Airway epithelial cell (primary cell): ENCODE results near the gene PPTC7. TPM values are rescaled to one million over a fixed set of nuclear protein-coding genes. Genes with fewer than 3 reads are reported as not detected.

Experiments
- total RNA-seq: library from RNA; depleted of rRNA; stranded (reverse); fragments of >200 nt; gene quantifications from 2 replicates; pipeline ENCODE4 v1.2.3, GENCODE V29; 2015

PPTC7 gene
- total RNA-seq: 7.1 and 9.6 TPM in 2 replicates

DNA sequence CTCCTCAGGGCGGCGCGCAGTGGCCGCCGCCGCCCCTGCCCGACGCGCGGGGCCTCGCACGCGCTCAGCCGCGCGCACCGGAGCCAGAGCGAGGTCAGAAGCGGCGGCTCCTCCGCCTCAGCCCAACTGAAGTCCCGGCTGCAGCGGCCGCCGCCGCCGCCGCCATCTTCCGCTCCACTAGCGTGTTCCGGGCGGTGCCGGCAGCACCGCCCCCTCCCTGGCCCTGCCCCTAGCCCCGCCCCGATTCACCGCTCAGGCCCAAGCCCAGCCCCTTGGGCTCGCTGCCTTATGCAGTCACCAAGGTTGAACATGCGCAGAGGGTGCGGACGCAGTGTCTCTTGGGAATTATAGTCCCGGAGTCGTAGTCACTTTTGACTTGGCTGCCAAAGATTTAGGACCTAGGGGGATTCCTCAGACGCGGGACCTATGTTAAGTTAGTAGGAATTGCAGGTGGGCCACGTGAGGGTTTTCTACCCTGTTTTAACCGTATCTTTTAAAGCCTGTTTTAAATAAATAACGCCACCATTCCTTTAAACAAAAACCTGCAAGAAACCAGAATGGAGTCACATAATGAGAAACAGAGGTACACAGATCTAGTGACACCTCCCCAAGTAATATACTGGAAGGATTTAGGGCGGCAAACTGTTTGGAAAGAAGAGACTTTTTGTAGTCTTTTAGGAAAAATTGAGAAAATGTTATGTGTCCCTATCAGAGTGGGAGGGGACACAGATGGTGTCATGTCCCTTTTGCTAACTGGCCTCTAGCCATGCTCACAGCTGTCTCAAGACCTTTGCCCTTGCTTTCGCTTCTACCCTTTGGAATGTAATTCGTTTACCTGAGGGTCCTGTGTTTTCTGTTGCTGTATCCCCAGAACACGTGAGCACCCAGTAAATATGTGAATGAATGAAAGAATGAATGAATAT, at the start of gene PPTC7:
Gene PPTC7 (minus strand): TSS at position 182 of the 923 bp plus-strand sequence. CDS start 287 bp downstream, outside the sequence.

GRCh38 chr12:110613771-110614684, 30.9 kb upstream of the PPTC7 start, which contains the start of gene TCTN1:
Gene TCTN1, plus strand, starts transcription at chr12:110614129. Its CDS starts 54 bp downstream, at chr12:110614183.

DNA sequence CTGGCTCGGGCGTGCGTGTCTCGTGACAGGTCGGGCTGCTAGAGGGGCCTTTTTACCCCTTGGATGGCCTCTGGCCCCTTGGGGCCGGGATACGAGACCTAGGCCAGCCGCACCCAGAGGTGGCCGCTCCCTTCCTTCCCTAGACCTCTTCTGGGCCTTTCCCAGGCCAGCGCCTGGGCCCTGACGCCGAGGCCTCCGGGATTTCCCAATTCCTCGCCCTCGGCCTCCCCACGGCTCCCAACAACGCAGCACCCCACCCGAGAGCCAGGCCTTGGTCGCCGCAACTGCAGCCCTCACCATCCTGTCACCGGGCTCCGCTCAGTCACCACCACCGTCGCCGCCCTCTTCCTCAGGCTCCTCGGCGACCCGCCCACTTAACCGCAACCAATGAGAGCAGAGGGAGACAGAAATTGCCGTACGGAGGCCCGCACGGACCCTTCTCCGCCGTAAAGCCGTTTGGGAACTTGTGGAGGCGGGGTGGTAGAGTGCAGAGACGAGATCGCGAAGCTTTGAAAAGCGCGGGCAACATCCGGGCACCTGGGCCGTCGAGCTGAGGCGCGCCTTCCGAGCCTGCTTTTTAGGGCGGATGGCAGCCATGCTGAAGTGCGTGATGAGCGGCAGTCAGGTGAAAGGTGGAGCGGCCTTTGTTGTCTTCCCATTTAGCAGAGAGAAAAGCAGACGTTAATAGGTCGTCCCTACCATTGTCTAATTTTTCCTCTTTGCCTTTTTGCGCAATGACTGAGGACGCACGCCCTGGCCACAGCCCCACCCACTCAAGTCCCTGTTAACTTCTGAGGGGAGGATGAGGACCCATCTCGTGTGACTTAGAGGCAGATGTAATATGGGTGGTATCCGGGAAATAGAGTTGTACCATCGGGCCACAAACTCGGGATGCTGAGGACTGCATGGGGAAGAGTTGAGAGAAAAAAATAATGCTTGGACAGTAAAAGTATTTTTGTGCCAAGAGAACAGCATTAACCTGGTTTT, 81.1 kb downstream of the PPTC7 start, which contains the start of the genes RAD9B and VPS29:
Gene RAD9B (plus strand): TSS at position 580 of the 987 bp plus-strand sequence. CDS start 7 bp downstream, at position 587.
Gene VPS29 (minus strand): TSS at position 360 of the 987 bp plus-strand sequence. CDS start 60 bp downstream, at position 300.

Other genes with a start within 250 kb of the PPTC7 start
- gene ANAPC7, start 179.6 kb downstream of the PPTC7 start, total RNA-seq: 40.9 and 53.2 TPM in 2 replicates
- gene ARPC3, start 133.0 kb downstream of the PPTC7 start, total RNA-seq: 659 and 775 TPM in 2 replicates
- gene GPN3, start 115.1 kb downstream of the PPTC7 start, total RNA-seq: 17.0 and 20.9 TPM in 2 replicates
- 6.7 and 12.1 TPM in 2 replicates for gene FAM216A, start 114.5 kb downstream of the PPTC7 start, total RNA-seq
- gene VPS29, start 81.2 kb downstream of the PPTC7 start, total RNA-seq: 92.9 and 96.6 TPM in 2 replicates
- gene RAD9B, start 81.0 kb downstream of the PPTC7 start, total RNA-seq: 0.49 TPM in 1 of 2 replicates, not detected in the other
- gene TCTN1, start 30.8 kb upstream of the PPTC7 start, total RNA-seq: 13.5 and 17.8 TPM in 2 replicates
- 0.78 and 1.3 TPM in 2 replicates for gene HVCN1, start 105.8 kb upstream of the PPTC7 start, total RNA-seq
- 88.0 and 111 TPM in 2 replicates for gene PPP1CC, start 159.6 kb upstream of the PPTC7 start, total RNA-seq